Esophagus mucosa (tissue), 1 donor: ENCODE data around the gene KDM1B. TPM values are rescaled to one million over a fixed set of nuclear protein-coding genes. Genes with fewer than 3 reads are reported as not detected.
A peak's percentile ranks its signal among the peaks of the same experiment; 100 is the strongest.

Source experiments
- ATAC-seq: fragments of 200-7000 bp; cut with Tn5 transposase; one replicate; pipeline ENCODE4 v1.9.1; 2020
- total RNA-seq: library from RNA; stranded (reverse); gene quantifications from one replicate; pipeline ENCODE4 v1.2.4, GENCODE V29; 2023
- donor health status: DM: yes; HTN: yes; CAD: no.

KDM1B gene, protein sequence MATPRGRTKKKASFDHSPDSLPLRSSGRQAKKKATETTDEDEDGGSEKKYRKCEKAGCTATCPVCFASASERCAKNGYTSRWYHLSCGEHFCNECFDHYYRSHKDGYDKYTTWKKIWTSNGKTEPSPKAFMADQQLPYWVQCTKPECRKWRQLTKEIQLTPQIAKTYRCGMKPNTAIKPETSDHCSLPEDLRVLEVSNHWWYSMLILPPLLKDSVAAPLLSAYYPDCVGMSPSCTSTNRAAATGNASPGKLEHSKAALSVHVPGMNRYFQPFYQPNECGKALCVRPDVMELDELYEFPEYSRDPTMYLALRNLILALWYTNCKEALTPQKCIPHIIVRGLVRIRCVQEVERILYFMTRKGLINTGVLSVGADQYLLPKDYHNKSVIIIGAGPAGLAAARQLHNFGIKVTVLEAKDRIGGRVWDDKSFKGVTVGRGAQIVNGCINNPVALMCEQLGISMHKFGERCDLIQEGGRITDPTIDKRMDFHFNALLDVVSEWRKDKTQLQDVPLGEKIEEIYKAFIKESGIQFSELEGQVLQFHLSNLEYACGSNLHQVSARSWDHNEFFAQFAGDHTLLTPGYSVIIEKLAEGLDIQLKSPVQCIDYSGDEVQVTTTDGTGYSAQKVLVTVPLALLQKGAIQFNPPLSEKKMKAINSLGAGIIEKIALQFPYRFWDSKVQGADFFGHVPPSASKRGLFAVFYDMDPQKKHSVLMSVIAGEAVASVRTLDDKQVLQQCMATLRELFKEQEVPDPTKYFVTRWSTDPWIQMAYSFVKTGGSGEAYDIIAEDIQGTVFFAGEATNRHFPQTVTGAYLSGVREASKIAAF
- 20.8 TPM for total RNA-seq

DNA sequence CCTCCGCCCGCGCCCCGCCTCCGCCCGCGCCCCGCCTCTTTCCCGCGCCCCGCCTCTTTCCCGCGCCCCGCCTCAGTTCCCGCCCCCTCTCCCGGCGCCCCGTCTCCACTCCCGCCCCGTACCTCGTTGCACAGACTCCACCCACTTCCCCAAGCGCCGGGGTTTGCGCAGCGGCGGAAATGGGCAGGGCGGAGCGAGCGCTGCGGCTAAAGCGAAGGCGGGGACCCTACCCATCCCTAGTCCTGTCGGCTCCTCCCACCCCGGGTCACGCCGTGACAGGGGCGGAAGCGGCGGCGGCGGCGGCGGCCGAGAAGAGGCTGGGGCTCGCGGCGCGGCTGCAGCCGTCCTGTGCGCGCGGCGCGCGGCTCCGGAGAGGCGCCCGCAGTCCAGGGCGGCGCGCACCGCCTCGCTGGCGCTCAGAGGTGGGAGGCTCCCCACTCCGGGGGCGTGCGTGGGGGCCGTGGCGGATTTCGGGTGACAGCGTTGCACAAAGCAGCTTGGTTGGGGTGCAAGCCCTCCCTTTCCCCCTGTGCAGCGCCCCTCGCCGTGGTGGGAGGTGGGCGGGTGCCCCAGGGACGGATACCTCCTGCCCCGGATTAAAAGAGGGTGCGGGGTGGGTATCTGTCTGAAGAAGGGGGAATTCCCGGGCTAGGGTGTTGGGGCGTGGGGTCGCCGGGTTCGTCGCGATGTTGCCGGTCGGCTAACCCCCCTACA lies at the start of gene KDM1B:
KDM1B (plus strand) TSS at position 273 of the 714 bp plus-strand sequence. CDS start 4,474 bp downstream, outside the sequence.
- ATAC-seq = peak; percentile 98

- ATAC-seq = no peak
Measured at GRCh38 chr6:18107061-18107460, 48.2 kb upstream of the KDM1B start.

DNA sequence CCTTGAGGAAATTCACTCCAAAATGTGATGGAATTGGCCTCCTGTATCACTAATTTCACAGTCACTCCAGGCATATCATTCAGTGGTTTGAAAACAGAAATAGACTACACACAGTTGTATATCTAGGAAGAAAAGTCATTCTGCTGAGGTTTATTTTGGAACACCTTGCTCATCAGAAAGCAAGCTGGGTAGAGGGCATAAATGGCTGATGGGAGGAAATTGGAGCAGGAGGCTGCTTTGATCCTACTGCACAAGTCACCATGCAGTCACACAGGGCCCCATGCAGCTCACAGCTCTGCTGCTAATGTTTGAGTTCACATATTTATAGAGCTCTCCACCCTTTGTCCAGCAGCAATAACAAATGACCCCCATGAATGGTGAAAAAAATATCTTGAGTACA lies 45.1 kb upstream of the KDM1B start:
- no peak for ATAC-seq

GRCh38 chr6:18115356-18115755 lies 39.9 kb upstream of the KDM1B start:
- no peak for ATAC-seq

GRCh38 chr6:18117136-18117535 lies 38.1 kb upstream of the KDM1B start:
- no peak for ATAC-seq

DNA sequence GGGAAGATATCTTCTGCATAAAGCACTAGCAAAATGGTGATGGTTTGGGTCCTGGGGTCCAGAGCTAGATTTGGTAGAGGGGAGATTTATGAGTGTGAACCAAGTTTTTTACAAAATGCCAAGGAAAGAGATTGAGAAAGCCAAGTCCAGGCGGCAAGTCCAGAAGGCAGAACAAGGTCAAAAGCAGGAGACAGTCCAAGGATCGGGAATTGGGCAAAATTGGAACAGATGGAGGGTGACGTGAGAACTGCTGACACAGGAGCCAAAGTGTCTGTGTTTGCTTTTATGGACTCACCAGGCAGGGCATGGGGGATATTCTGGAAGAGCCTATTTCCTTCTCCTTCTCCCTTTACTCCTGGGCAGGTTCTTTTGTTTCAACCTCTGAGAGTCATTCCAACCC lies 36.9 kb upstream of the KDM1B start:
- no peak for ATAC-seq

GRCh38 chr6:18119236-18119635 lies 36.0 kb upstream of the KDM1B start:
- no peak for ATAC-seq

DNA sequence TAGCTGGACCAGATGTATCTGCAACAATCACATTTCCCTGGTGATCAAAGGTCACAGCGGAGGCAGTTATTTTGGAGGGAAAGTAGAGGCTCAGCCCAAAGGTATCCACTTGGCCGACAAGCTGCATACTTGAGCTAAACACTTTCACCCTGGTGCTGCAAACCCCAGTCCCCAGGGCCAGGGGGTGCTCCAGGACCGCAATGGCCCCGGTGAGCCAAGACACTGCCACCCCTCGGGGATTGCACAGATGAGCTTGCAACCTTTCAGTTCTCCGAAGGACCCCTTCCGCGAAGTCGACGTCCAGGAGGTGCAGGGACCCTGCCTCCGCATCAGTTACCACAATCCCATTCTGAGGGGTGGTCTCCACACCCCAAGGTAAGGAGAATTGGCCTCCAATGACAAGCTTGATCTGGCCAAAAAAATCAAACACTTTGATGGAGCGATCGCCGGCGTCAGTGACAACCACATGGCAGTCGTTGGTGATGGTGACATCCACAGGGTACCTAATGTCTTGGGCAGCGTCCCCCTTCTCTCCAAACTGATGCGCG lies 33.6 kb upstream of the KDM1B start:
- ATAC-seq = no peak

DNA sequence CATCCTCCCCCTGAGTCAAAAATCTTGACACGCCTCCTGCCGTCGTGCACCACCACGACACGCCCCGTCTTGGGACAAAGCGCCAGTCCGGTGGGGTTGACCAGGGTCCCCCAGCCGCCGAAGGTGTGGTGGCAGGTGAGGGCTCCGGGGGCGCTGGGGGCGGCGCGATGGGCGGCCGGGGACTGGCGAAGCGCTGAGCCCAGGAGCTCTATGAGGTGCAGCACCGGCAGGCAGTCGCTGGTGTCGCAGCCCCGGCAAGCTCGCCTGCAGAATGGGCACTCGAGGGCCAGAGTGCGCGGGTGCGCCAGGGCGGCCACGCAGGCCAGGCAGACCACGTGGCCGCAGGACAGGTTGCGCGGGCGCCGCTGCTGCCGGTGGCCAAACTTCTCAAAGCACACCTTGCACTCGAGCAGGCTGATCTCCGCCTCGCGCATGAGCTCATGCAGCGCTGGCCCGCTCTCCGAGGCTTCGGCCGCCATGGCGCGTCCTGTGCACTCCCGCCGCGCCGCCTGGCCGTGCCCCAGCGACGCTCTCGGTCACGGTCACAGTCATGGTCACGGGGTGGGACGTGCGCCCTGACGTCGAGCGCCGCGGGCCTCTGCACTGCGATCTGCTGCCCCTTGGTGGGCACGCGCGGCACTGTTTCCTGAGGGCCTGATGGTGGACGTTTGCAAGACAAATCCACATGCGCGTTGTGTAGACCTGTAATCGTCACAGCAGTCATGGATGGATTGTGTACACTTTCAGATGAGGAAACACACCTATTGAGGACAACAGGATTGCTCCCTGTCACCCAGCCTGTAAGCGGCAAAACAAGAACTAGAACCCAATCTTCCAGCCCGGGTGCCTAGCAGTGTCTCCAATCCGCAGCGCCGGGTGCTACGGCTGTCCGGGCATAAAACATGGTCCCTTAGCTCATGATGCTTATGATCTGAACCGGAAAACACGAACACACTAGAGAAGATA lies 32.8 kb upstream of the KDM1B start, which contains the start of gene NHLRC1:
NHLRC1 (minus strand) TSS at position 550 of the 966 bp plus-strand sequence; CDS start at position 479, 71 bp downstream.
- peak; percentile 100 for ATAC-seq

DNA sequence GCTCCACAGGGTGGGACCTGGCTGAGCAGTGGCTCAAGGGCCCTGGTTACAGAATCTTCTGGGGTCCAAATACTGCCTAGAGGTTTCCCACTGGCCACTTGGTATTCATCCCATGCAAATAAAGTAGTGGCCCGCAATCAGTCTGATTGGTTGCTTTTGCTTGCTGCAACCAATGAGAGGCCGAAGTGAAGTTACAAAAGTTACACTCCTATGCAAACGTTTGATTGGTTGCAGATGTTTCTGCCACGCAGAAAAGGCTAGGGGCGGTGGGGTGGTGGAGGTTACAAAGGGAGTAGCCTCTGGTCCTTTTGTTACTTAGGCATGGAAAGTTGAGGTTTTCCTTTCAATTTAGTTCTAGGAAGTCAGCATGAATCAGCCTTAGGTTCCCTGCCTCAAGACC lies 29.1 kb upstream of the KDM1B start:
- ATAC-seq = no peak

DNA sequence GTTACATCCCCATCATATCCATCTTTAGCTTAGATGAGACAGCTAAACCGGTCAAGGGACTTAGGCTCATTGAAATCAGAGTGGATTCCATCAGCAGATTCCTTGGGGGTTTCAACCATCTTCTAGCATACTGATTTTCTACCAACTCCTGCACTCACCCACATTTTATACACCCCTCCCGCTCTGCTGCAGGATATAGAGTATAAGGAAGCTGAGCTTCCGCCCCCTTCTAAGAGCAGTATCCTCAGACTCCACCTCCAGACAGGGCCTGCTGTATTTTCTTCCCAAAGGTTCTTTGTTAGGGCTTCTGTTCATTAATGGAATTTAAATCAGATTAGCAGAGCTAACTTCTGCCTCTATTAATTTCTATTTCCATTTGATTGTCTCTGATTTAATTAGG lies 22.9 kb upstream of the KDM1B start:
- ATAC-seq = no peak

- ATAC-seq = no peak
Measured at GRCh38 chr6:18135171-18135570, 20.1 kb upstream of the KDM1B start.

- no peak for ATAC-seq
Measured at GRCh38 chr6:18136260-18136659, 19.0 kb upstream of the KDM1B start.

GRCh38 chr6:18138906-18139305 lies 16.3 kb upstream of the KDM1B start:
- ATAC-seq = no peak

- no peak for ATAC-seq
Measured at GRCh38 chr6:18139935-18140621, 15.1 kb upstream of the KDM1B start.

DNA sequence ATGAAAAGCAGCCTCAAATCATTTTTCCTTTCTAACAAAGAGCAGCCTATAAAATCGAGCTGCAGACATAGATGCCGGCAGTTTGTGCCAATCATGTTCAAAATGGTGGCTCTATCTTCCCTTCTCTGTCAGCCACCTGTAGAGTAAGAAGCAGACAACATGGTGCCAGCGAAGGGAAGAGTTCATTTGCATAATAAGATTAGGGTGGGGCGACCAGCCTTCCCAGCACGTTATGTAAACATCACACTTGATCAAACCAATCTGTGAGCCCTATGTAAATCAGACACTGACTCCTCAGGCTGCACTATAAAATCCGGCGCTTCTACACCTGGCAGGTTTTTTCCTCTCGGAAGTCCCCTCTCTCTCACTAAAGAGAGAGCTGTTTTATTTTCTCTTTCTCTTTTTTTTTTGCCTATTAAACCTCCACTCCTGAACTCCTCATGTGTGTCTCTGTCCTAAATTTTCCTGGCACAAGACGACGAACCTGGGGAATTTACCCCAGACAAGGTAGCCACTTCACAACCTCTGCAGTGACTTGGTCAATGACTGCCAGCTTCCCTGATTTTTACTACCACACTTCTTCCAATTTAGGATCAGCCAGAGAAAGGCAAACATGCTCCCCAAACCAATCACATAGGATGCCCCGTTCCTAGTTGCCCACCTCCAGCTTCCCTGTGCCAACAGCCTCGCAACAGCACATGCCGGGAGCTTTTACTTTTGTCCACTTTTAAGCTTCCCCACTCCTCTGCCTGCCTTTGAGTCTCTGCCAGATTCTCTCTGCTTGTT lies 13.2 kb upstream of the KDM1B start:
- ATAC-seq = no peak

DNA sequence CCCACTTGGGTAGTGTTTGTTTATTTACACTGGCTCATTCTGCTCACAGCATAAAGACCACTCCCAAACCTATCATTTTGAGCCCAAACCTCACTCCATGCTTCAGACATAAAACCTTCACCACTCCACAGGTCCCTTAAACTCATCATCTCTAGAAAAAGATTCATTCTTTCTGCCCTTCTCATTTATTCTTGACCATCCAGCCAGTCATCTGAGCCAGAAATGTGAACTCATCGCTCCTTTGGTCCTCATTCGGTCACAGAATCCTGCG lies 12.7 kb upstream of the KDM1B start:
- ATAC-seq = no peak

- ATAC-seq = peak; percentile 24
Measured at GRCh38 chr6:18147160-18147559, 8.1 kb upstream of the KDM1B start.

GRCh38 chr6:18147616-18148015 lies 7.6 kb upstream of the KDM1B start:
- ATAC-seq = no peak

- peak; percentile 85 for ATAC-seq
Measured at GRCh38 chr6:18148304-18149025, 6.8 kb upstream of the KDM1B start.
